Cardiac muscle cell (in vitro differentiated cells and primary cell): ENCODE data around the gene OBSL1. TPM values are rescaled to one million over a fixed set of nuclear protein-coding genes. Genes with fewer than 3 reads are reported as not detected.
A peak's percentile ranks its signal among the peaks of the same experiment; 100 is the strongest.

Experiments
- DNase-seq, 2 donors: peaks; one replicate each; pipeline versions ENCODE4 v3.0.0 to v3.0.0-alpha.2; 2010 to 2017; ENCODE audit warnings: low read depth in 1 of 2, low spot score in 1 of 2
- H3K27ac ChIP-seq: fragments of 200-600 bp; sonication (generic); 2 replicates; pipeline ENCODE4 v1.5.1; 2016
- H3K27me3 ChIP-seq: fragments of 200-600 bp; sonication (generic); 2 replicates; pipeline ENCODE4 v1.6.0; 2016; ENCODE audit warnings: control low read depth
- H3K36me3 ChIP-seq: fragments of 200-600 bp; sonication (generic); 2 replicates; pipeline ENCODE4 v1.5.1; 2016; ENCODE audit warnings: control low read depth
- H3K4me1 ChIP-seq: fragments of 200-600 bp; sonication (generic); 2 replicates; pipeline ENCODE4 v1.8.1; 2017; ENCODE audit warnings: low read depth, mild to moderate bottlenecking, mixed run types
- H3K4me3 ChIP-seq: fragments of 200-600 bp; sonication (generic); 2 replicates; pipeline ENCODE4 v1.5.1; 2016; ENCODE audit warnings: mild to moderate bottlenecking
- H3K9me3 ChIP-seq: fragments of 200-600 bp; sonication (generic); 2 replicates; pipeline ENCODE4 v1.5.1; 2017; ENCODE audit warnings: low read depth, mild to moderate bottlenecking, control low read depth
- polyA plus RNA-seq: library from polyadenylated mRNA; unstranded; fragments of >200 nt; fragmentation: Nextera tagmentation; extraction: Ambion mirVana; gene quantifications from 2 replicates; pipeline ENCODE4 v1.2.1, GENCODE V29; 2016
- total RNA-seq: library from RNA; depleted of rRNA; stranded (reverse); fragments of >200 nt; gene quantifications from 2 replicates; pipeline ENCODE4 v1.2.3, GENCODE V29; 2016
- TF ChIP-seq, protein P1 (sequence below): IDR thresholded peaks from 2 replicates; pipeline ENCODE4 v1.5.1; 2012; ENCODE audit warnings: low read depth, mild to moderate bottlenecking, low read length

The OBSL1 gene
- total and polyA plus RNA-seq, 2 experiments from 2014 or later = 276 to 746 TPM

DNA sequence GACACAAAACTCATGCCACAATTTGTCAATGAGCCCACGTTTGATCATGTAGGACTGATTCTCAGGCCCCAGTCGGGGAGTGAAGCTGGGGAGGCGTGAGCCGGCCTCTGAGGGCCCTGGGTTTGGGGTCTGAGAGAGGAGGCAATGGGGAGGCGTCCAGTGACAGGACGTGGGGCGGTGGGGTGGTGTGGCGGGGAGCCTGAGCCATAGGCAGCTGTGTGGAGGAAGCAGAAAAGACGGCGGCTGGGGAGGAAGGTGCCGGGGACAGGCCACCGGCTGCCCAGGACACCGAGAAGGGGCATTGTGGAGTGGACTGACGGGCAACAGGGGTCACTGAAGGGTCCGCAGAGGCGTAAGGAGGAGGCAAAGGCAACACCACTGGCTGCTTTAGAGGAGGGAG is 34.9 kb downstream of the OBSL1 start:
- Histone ChIP-seq H3K4me1 (no peaks in the 10 kb centered on the region), H3K4me3 (no peak overlapping the region), H3K36me3 (peaks cover 10% of the 10 kb centered on the region), H3K9me3 (no peaks in the 10 kb centered on the region), H3K27ac (no peak overlapping the region), H3K27me3 (no peaks in the 10 kb centered on the region)
- DNase-seq = no peak
- TF ChIP-seq, protein P1, sequence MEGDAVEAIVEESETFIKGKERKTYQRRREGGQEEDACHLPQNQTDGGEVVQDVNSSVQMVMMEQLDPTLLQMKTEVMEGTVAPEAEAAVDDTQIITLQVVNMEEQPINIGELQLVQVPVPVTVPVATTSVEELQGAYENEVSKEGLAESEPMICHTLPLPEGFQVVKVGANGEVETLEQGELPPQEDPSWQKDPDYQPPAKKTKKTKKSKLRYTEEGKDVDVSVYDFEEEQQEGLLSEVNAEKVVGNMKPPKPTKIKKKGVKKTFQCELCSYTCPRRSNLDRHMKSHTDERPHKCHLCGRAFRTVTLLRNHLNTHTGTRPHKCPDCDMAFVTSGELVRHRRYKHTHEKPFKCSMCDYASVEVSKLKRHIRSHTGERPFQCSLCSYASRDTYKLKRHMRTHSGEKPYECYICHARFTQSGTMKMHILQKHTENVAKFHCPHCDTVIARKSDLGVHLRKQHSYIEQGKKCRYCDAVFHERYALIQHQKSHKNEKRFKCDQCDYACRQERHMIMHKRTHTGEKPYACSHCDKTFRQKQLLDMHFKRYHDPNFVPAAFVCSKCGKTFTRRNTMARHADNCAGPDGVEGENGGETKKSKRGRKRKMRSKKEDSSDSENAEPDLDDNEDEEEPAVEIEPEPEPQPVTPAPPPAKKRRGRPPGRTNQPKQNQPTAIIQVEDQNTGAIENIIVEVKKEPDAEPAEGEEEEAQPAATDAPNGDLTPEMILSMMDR = no peak

DNA sequence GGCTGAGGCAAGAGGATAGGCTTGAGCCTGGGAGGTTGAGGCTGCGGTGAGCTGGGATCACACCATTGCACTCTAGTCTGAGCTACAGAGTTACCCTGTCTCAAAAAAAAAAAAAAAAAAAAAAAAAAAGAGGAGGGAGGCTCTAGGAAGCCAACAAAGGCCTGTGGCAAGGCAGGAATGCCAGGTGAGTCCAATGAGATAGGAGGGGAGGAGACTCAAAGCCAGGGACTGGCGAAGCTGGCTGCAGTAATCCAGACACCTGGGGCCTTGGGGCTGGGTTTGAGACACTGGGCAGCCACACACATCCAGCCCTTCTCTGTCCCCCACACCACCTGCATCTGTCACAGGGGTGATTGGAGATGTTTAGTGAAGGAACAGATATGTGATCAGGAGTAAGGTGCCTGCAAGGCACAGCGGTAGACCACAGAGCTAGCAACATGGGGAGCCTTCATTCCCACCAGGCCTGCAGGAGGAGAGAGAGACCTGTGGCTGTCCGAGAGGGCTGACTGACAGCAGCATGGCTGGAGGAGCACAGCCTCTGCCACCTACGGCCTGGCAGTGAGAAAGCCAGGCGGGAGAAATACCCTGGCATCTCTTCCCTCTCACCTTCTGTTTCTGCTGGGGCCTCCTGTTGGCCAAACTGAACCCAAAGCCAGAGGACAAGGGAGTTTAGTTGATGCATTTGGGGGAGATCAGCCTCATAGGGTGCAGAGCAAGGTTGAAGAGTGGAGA is 37.2 kb downstream of the OBSL1 start:
- no peak for DNase-seq
- Histone ChIP-seq H3K27ac (no peak overlapping the region), H3K27me3 (no peaks in the 10 kb centered on the region), H3K4me3 (no peak overlapping the region), H3K36me3 (peaks cover 2% of the 10 kb centered on the region), H3K9me3 (no peaks in the 10 kb centered on the region), H3K4me1 (peaks cover 3% of the 10 kb centered on the region)
- TF ChIP-seq, protein P1 = no peak

- no peaks in the 10 kb centered on the region for H3K27me3 ChIP-seq
- no peaks in the 10 kb centered on the region for H3K9me3 ChIP-seq
- H3K36me3 ChIP-seq = no peaks in the 10 kb centered on the region
- TF ChIP-seq, protein P1 = no peak
- peaks cover 14% of the 10 kb centered on the region for H3K4me1 ChIP-seq
- H3K4me3 ChIP-seq = no peak overlapping the region
- no peak overlapping the region for H3K27ac ChIP-seq
- no peak for DNase-seq
These were observed 39.0 kb downstream of the OBSL1 start for GRCh38 chr2:219532378-219532649.

- DNase-seq = no peak
- Histone ChIP-seq H3K4me3 (no peak overlapping the region), H3K36me3 (no peaks in the 10 kb centered on the region), H3K27me3 (no peaks in the 10 kb centered on the region), H3K4me1 (peaks cover 19% of the 10 kb centered on the region), H3K27ac (no peak overlapping the region), H3K9me3 (no peaks in the 10 kb centered on the region)
- TF ChIP-seq, protein P1 = no peak
These were observed 39.5 kb downstream of the OBSL1 start for GRCh38 chr2:219531639-219532377.

GRCh38 chr2:219530048-219530963 is 41.0 kb downstream of the OBSL1 start:
- DNase-seq = peak; percentile 88 to 92
- no peak overlapping the region for H3K4me3 ChIP-seq
- TF ChIP-seq, protein P1 = peak; percentile 97
- H3K27ac ChIP-seq = no peak overlapping the region
- peaks cover 34% of the 10 kb centered on the region for H3K4me1 ChIP-seq
- H3K36me3 ChIP-seq = no peaks in the 10 kb centered on the region
- no peaks in the 10 kb centered on the region for H3K27me3 ChIP-seq
- H3K9me3 ChIP-seq = no peaks in the 10 kb centered on the region
